Measurements from ENCODE around the gene KY.

Gene KY

DNA sequence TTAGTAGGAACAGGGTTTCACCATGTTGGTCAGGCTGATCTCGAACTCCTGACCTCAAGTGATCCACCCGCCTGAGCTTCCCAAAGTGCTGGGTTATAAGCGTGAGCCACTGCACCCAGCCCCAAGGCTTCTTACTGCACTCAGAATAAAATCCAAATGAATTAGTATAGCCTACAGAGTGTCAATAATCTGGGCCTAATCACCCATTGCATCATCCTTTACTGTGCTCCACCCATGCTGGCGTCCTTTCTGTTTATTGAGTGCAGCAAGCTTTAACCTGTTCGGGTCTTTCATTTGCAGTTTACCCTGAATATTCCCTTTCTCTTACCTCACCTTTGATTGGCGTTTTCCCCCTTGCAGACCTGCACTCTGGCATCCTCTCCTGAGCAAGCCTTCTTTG lies 87.2 kb downstream of the KY start:
- Histone ChIP-seq H3K9ac (ENCODE audit: low read length) (no peak overlapping the region), H3K36me3 (ENCODE audit: control insufficient read depth, insufficient read depth, low read length) (peaks cover 7% of the 10 kb centered on the region), H3K27me3 (ENCODE audit: control insufficient read depth, insufficient read depth, low read length) (no peaks in the 10 kb centered on the region), H3K4me1 (ENCODE audit: control insufficient read depth, insufficient read depth, low read length) (no peaks in the 10 kb centered on the region), H3K4me3 (ENCODE audit: low read length) (no peak overlapping the region), H3K27ac (ENCODE audit: low read depth, low read length) (no peak overlapping the region)

DNA sequence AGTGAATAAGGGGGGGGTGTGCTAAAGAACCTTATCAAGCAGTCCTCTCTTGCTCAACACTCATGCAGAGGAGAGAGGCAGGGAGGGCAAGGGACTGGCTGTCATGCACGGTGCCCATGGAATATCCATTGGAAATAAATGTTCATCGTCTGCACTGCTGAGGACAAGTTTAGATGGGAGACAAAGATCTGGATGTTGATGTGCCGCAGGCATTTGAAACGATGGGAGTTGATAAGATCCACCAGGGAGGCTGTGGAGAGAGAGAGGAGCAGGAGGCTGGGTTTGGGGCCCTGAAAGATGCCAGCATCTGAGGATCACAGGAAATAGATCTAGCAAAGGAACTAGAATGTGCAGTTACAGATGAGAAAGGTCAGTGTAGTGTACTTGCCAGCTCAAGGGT lies 88.8 kb downstream of the KY start:
- H3K9ac ChIP-seq (ENCODE audit: low read length) = no peak overlapping the region
- H3K27me3 ChIP-seq (ENCODE audit: control insufficient read depth, insufficient read depth, low read length) = no peaks in the 10 kb centered on the region
- H3K27ac ChIP-seq (ENCODE audit: low read depth, low read length) = no peak overlapping the region
- peaks cover 7% of the 10 kb centered on the region for H3K36me3 ChIP-seq (ENCODE audit: control insufficient read depth, insufficient read depth, low read length)
- H3K4me1 ChIP-seq (ENCODE audit: control insufficient read depth, insufficient read depth, low read length) = no peaks in the 10 kb centered on the region
- H3K4me3 ChIP-seq (ENCODE audit: low read length) = no peak overlapping the region

DNA sequence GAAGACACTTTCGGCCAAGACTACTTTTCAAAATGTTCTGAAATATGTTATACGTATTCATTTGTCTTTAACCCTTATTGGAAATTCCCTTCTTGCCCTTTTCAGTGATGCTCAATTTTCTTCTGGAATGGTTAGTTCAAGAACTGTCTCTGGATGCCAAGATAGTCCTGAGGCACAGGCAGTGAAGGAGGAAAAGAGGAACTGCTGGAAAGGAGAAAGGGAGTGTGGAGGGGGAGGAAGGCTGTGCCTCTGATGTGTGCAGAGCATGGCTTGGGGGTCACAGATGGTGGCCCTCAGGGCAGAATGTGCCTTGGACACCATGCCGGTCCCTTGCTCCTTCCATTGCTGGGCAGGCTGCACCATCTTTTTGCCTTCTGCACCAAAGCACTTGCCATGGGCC lies 91.2 kb downstream of the KY start:
- Histone ChIP-seq H3K9ac (ENCODE audit: low read length) (no peak overlapping the region), H3K36me3 (ENCODE audit: control insufficient read depth, insufficient read depth, low read length) (peaks cover 7% of the 10 kb centered on the region), H3K4me3 (ENCODE audit: low read length) (no peak overlapping the region), H3K27ac (ENCODE audit: low read depth, low read length) (no peak overlapping the region), H3K4me1 (ENCODE audit: control insufficient read depth, insufficient read depth, low read length) (no peaks in the 10 kb centered on the region), H3K27me3 (ENCODE audit: control insufficient read depth, insufficient read depth, low read length) (no peaks in the 10 kb centered on the region)
